T-helper 1 cell treated with Interleukin-12 subunit alpha and Interleukin-12 subunit beta and Interleukin-4 antibody, amounts not matched to agents 30 ng/mL and 1 ng/mL, for 36 hours (primary cell): ENCODE measurements around the gene XYLB. TPM values are rescaled to one million over a fixed set of nuclear protein-coding genes. Genes with fewer than 3 reads are reported as not detected.

Source experiments
- intact Hi-C: fragments of 100-400 bp; cut with micrococcal nuclease; formaldehyde crosslinking; loops from one replicate; pipeline ENCODE4 v1.15.1; 2024
- total RNA-seq: library from RNA; stranded (reverse); gene quantifications from 2 replicates; pipeline ENCODE4 v1.2.3, GENCODE V29; 2022

Gene XYLB
- total RNA-seq, 1 donor from 2014 or later = 3.5 TPM

DNA sequence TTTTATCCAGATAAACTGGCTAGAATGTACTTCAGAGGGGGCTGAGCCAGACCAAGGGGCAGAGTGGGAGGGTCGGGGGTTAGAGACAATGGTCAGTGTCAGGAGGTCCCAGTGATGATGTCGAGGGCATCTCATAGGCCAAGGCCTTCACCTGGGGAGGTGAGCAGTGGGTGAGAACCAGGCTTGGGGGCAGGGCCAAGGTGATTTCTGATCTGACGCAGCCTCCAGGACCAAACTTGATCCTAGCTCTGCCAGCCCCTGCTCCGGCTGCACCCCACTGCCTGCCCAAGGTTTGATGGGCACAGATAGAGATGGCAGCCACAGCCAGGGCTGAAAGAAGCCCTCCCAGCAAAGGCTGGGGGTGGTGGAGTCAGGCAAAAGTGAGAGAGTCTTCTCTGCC, 14.9 kb downstream of the XYLB start:
- intact Hi-C loops = no loop called here

DNA sequence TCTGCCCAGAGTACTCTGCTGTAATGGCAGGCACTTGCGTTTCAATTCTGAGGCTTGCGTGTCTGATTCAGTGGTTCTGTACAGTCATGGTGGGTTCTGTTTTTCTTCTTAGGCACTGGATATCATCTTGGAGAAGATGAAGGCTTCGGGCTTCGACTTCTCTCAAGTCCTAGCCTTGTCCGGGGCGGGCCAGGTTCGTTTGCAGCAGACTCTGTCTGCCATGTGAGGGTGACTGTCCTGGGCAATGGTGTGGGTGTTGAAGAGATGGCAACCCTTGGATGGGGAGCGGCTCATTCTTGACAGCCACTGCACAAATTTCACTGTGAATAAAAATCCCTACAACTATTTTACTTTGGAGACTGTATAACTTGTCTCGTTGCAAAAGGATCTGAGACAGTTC, 16.2 kb downstream of the XYLB start:
- intact Hi-C loops = no loop called here

DNA sequence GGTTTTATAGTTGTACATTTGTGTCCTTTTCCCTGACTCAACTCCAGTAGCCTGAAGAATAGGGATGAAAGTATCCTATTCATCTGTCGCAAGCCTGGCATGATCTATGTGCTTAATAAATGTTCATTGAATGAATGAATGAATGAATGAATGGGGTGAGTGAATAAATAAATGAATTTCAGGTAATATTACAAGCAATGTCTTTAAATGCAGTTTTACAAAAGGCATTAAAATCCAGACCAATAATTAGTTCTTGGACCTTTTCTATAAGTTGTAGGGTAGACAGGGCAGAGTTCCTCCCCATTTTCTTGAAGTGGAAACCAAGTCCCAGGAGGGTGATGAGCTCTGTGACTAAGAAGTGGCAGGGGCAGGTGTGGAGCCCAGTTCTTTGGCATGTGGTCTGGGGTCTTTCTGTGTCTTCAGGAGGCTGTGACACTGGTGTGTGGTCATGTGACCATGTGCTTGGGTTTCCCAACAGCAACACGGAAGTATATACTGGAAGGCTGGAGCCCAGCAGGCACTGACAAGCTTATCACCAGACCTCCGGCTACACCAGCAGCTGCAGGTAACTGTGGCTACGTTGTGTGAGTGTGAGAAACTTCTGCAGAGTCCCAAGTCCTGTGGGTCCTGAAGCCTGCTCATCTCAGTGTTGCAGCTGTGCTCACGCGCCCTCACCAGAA, 18.3 kb downstream of the XYLB start:
- intact Hi-C loops = no loop called here

GRCh38 chr3:38365469-38366062, 19.0 kb downstream of the XYLB start:
- intact Hi-C loops = no loop called here

- intact Hi-C loops = no loop called here
Measured at GRCh38 chr3:38366082-38366481, 19.5 kb downstream of the XYLB start.

DNA sequence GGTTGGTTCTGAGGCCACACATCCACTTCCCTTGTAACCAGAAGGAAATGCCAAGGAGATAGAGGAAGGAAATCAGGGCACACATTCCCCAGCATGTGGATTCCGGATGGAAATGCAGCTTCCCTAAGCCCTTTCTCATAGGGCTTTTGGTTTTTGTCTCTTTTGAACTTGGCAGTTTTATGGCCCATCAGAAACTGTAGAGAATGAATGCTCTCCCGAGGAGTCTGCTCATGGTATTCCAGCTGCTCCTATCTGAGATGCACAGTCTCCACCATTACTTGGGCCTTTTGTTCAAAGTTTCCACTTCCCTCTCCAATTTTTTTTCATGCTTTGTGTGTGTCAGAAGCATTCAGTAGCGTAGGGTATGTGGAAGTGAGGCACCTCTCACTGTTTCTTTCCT, 21.2 kb downstream of the XYLB start:
- intact Hi-C loops = no loop called here

DNA sequence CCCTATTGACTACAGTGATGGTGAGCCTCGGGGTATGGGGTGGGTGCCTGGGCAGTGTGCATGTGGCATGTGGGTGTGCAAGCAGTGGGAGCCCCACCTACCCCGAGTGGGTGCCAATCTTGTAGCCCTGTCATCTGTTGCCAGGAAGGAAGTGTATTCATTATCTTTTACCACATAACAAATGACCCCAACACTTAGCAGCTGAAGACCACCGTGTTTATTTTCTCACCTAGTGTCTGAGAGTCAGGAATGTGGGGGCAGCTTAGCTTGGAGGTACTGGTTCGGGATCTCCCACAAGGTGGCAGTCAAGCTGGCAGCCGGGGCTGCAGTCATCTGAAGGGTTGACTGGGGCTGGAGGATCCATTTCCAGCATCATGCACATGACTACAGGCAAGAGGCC, 21.7 kb downstream of the XYLB start:
- intact Hi-C loops = no loop called here

DNA sequence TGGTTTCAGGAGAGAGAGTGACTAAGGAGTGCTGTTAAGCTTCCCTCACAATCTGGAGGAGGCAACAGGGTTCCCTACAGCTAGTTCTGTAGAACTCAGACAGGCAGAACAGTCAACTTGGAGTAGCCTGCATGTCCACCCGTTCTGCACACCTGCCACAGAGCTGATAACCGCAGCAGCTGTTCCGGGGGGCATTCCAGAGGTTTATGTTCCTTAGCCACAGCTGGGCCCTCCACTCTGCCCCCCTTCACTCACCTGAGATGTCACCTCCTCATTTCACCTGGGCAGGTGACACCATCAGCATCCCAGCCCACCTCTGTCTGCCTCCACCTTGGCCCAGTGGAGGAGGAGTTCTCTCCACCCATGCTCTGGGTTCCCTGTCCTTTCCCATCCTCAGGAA, 22.6 kb downstream of the XYLB start:
- intact Hi-C loops = no loop called here

DNA sequence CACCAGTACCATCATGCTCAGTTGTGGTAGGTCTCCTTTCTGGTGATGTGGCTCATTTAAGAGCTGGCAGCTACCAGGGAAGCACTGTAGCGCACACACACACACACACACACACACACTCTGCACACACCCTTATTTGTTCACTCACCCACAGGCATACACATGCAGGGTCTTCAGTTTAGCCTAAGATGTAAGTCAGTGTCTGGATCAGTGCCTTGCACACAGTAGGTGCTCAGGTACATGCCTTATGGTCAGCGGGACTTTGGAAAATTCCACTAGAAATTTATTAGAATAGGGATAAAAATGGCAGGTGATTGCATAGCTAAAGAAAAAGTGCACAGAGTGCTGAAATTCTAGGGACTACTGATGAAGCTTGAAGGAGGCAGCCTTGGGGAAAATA, 23.6 kb downstream of the XYLB start:
- intact Hi-C loops = loop anchor here (5.0 kb wide), 2 partner anchors 57 to 87 kb away; no protein-coding TSS in a partner anchor

GRCh38 chr3:38370861-38371260, 24.3 kb downstream of the XYLB start:
- intact Hi-C loops = loop anchor here (5.0 kb wide), 2 partner anchors 56 to 86 kb away; no protein-coding TSS in a partner anchor

DNA sequence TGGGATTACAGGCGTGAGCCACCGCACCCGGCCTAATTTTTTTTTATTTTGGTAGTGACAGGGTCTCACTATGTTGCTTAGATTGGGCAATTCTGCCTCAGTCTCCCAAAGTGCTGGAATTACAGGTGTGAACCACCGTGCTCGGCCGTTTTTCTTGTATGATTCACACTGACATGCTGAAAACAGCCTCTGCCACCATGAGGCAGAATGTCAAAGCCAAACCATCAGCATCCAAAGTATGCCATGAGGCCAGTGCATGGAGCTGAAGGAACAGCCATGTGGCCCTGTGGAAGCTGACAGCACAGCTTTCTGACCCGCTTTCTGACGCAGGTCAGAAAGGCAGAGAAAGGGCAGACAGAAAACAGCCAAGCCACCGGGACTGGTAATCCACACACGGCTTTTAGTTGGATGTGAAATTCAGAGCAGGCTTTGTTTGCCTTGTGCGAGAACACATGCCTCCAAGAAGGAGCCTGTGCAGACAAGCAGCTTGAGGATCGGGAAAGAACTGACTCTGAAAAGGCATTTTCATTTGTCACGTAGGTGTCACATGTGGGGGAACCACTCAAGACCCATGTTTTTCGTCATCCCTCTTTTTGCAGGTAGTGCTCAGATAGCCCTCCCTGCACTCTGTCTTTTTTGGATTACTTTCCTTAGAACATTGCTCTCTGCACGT, 25.1 kb downstream of the XYLB start:
- intact Hi-C loops = loop anchor here (5.0 kb wide), 2 partner anchors 56 to 86 kb away; no protein-coding TSS in a partner anchor

DNA sequence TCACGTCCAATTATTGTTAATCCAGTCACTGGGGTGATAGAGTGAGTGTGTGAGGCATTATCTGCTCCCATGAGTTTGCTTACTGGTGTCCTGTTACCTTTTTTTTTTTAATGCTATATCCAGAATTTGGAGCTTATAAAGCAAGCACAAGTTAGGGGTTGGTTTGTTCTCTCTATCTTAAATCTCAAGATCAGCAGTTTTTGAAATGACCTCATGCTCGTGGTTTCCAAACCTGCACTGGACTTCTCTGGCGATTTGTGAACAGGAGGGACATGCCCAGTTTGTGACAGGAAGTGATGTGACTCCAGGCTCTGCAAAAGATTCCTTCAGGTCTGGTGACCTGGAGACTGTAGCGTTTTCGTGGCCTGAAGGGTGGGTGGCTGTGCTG, 25.6 kb downstream of the XYLB start:
- intact Hi-C loops = loop anchor here (5.0 kb wide), 2 partner anchors 55 to 85 kb away; no protein-coding TSS in a partner anchor

DNA sequence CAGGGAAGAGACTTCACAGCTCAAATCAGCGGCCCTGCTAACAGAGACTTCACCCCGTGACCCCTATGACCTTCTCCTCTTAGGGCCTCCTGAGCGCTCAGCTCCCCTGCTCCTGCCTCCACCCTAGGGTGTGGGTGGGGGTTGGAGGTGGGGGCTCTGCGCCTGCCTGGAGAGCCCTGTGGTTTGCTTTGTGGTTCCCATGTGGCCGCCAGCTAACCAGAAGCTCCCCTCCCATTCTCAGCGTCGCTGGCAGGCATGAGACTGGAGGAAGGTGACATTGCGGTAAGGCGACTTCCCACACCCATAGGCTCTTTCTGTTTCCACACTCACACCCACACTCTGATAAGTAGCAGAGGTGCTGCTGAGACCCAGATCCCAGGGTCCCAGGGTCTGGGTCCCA, 27.6 kb downstream of the XYLB start:
- intact Hi-C loops = loop anchor here (2.0 to 5.0 kb wide), 3 partner anchors 27 to 83 kb away; partner anchors contain the start of gene XYLB

GRCh38 chr3:38375072-38375471, 28.5 kb downstream of the XYLB start:
- intact Hi-C loops = loop anchor here (2.0 kb wide), 1 partner anchor 28 kb away; the partner anchor contains the start of gene XYLB

DNA sequence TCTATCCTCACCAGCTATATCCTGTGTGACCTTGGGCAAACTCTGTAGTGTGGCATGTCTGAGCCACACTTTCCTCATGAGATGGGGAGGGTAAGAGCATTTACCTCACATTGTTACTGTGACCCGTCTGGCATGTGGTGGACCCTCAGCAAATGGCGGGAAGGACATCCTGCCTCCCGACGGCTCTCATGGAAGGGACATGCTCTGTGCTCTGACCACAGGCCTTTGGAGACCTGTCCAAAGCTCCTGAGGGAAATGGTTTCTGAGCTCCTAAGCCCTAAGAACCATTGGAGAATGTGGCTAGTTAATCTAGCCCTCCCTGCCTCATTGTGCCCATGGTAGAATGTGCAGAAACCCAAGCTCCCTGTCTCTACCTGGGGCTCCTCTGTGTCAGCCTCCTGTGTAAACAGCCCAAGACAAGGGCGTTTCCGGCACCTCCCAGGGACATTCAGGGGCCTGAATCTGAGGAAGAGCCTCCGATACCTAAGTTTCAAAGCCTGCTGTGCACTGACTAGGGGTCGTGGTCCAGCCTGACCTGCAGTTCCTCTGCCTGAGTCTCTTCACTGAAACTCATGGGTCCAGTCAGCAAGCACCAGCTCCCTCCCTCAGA, 29.0 kb downstream of the XYLB start:
- intact Hi-C loops = loop anchor here (2.0 kb wide), 1 partner anchor 29 kb away; the partner anchor contains the start of gene XYLB

GRCh38 chr3:38376098-38376816, 29.7 kb downstream of the XYLB start:
- intact Hi-C loops = no loop called here

- intact Hi-C loops = no loop called here
Measured at GRCh38 chr3:38379201-38379770, 32.7 kb downstream of the XYLB start.

DNA sequence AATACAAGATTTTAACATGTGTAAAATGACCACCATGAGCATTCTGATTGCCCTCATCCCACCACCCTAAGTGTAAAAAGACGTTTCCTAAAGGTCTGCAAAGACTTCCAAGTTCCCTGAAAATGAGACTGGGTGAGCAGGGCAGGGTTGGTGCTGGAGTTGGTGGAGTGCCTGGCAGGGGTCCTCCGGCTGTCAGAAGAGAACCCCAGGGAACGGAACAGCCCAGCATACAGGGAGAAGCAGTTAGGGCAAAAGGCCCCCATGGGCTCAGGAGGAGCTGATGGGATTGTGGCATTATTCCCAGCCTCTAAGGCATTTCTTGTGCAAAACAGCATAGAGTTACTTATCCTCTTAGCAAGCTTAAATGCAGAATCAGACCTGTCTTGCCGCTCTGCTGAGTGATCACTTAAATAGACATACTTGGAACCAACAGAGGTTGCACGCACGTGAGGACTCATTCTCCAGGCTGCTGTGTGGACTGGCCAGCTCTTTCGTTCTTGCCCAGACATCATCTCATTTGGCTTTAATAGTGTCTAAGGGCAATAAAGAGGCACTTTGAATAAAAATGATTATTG, 36.0 kb downstream of the XYLB start:
- intact Hi-C loops = no loop called here

GRCh38 chr3:38383156-38383875, 36.7 kb downstream of the XYLB start:
- intact Hi-C loops = no loop called here
